Stimulated activated CD4-positive, alpha-beta T cell treated with anti-CD3 and anti-CD28 coated beads, Interleukin-2, amount 100 ng/mL, for 24 hours (primary cell): ENCODE results near the gene NEUROD4.
"Not testable (repeated sequence)": the region's sequence is repeated elsewhere in the genome, so short reads cannot be mapped to it uniquely, and the experiment has no call there.

Experiments used
- DNase-seq, 2 donors: peaks; one replicate each; pipeline ENCODE4 v3.0.0-alpha.2; 2020

The NEUROD4 gene

GRCh38 chr12:55019784-55020183 lies at the start of gene NEUROD4:
NEUROD4 (plus strand) TSS chr12:55019974; CDS start chr12:55026440, 6,466 bp downstream.
- no peak for DNase-seq

- DNase-seq: no peak
Observed at GRCh38 chr12:54970741-54971140, 49.0 kb upstream of the NEUROD4 start.

GRCh38 chr12:54973556-54973955 lies 46.2 kb upstream of the NEUROD4 start:
- DNase-seq: no peak

GRCh38 chr12:54974279-54974678 lies 45.5 kb upstream of the NEUROD4 start:
- DNase-seq: no peak

GRCh38 chr12:54975272-54975671 lies 44.5 kb upstream of the NEUROD4 start:
- no peak for DNase-seq

GRCh38 chr12:54975875-54976274 lies 43.9 kb upstream of the NEUROD4 start:
- no peak for DNase-seq

- DNase-seq: no peak
Observed at GRCh38 chr12:54977155-54977554, 42.6 kb upstream of the NEUROD4 start.

- no peak for DNase-seq
Observed at GRCh38 chr12:54977857-54978256, 41.9 kb upstream of the NEUROD4 start.

DNA sequence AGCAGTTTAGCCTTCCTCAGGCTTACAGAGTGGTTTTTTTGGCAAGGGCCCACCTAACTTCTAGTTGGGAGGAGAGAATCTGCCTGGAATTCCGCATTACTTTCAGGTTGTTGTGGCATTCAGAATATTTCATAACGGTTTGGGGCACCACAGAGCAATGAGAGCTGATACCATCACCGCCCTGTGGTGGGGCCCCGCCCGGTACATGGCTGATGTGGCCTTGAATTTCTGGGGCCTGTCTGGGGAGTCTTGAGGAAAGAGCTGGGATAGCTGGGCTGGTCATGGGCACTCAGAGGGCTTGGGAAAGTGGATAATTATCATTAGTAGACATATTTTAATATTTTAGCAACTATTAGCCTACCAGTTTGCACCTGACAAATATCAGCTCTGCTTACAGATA lies 39.4 kb upstream of the NEUROD4 start:
- DNase-seq: peak; percentile 51 to 56

GRCh38 chr12:54981796-54982195 lies 38.0 kb upstream of the NEUROD4 start:
- peak; percentile 42 to 54 for DNase-seq

- DNase-seq: peak; percentile 44 to 52
Observed at GRCh38 chr12:54983536-54984101, 36.2 kb upstream of the NEUROD4 start.

GRCh38 chr12:54984658-54985376 lies 35.0 kb upstream of the NEUROD4 start, which contains the start of gene TESPA1:
TESPA1 (minus strand) TSS chr12:54984762; CDS start chr12:54974562, 10,200 bp downstream.
- peak; percentile 82 to 83 for DNase-seq

- not testable (repeated sequence) for DNase-seq
Observed at GRCh38 chr12:54986773-54987172, 33.0 kb upstream of the NEUROD4 start.

- no peak for DNase-seq
Observed at GRCh38 chr12:54987611-54988231, 32.1 kb upstream of the NEUROD4 start.

DNA sequence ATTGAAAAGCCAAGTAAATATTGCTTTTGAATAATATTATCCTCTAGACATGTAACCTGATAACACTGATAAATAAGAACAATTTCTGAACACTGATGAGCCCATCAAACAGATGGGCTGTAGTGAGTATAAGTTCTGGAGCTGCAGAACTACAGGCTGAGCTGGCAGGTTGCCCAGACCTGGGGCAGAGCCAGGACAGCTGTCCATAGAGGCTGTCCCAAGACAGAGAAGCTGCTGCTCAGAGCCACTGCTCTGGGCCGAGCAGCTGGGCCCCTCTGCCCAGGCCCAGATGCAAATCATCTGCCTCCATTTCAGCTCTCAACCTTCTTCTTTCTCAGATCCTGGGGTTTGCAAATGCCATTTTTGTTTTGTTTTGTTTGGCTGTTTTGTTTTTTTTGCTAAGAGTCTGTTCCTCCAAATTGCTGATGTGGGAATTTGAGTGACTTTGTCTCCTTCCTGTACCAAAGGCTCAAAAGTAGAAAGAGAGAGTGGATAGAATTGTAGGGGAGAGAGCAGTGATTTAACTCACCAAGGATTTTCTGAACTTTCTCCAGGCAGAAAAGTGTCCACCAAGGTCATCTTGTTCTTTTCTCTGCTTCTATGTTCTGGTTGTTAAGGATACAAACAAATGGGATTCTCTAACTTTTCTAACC lies 31.2 kb upstream of the NEUROD4 start:
- no peak for DNase-seq

- no peak for DNase-seq
Observed at GRCh38 chr12:54989829-54990228, 29.9 kb upstream of the NEUROD4 start.

GRCh38 chr12:54991161-54991990 lies 28.4 kb upstream of the NEUROD4 start:
- peak; percentile 39 to 58 for DNase-seq

DNA sequence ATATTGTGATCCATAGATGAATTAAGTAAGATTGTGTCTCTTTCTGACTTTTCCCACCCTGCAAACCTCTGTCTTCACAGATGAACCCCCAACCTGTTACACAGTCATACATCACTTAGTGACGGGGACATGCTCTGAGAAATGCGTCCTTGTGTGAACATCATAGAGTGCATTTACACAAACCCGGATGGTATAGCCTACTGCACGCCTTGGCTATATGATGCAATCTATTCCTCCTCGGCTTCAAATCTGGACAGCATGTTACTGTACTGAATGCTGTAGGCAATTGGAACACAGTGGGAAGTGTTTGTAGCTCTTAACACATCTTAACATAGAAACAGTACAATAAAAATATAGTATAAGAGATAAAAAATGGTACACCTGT lies 27.8 kb upstream of the NEUROD4 start:
- no peak for DNase-seq

DNA sequence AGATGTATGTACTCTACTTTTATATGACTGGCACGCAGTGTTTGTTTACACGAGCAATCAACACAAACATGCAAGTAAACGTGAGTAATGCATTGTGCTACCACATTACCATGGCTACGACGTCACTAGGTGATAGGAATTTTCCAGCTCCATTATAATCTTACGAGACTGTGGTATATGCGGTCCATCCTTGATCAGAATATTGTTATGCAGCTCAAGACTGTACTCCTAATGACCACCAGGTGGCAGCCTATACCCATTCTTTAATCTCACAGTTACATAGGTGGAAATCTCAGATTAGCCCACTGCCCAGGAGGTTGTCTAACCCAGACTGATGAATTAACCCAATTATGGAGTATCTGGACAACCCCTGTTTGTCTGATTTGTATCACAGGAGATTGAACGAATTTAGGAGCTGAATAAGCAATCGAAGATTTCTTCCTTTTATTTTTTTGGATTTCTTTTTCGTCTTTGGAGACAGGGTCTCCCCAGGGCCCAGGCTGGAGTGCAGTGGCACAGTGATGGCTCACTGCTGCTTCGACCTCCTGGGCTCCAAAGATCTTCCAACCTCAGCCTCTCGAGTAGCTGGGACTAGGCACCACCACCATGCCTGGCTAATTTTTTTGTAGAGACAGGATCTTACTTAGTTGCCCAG lies 26.5 kb upstream of the NEUROD4 start:
- DNase-seq: peak; percentile 40 to 65

DNA sequence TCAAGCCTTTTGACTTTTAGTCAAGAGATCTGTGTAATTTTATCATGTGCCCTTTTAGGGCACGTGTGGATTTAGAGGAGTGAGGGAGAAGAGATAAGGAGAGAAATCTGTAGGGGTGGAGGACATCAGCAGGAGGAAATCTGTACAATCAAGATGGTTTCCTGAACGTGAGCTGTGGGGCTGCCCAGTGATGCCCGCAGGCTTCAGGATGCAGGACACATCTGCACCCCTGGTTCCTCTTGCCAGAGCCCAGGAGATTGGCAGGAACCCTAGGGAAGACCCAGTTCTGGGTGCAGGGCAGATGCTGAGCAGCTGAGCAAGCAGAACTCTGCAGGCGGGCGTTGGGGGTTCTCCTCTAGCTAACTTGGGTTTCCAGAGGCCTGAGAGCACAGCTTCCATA lies 23.6 kb upstream of the NEUROD4 start:
- no peak for DNase-seq

DNA sequence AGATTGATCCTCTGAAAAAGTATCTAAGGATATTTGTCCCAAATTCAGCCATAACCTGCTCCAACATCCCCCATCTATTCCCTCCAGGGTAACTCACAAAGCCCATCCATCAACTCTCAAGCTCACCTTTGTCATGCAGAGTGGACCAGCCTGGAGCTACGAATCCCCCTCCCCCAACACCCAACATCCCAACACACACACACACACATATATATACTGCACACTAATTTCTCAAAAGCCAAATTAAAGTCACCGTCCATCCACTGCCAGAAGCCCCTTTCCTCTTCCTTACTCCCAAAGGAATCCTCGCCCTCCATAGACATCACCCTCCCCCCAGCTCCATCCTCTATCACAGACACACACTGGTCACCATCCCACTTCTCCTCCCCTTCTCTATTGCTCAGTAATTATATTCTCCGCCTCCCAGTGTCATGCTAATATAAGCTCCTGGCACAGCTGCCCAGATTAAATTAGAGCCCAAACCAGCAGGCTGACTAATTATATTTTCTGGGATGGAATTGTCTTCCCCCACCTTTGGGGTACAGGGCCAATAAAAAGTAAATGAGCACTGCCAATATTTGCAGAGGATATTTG lies 21.7 kb upstream of the NEUROD4 start:
- DNase-seq: no peak
